ENCODE data around the gene KBTBD12.

KBTBD12 gene

GRCh38 chr3:127953091-127954035 lies 38.3 kb downstream of the KBTBD12 start:
- no peak for DNase-seq (ENCODE audit: low spot score)

DNA sequence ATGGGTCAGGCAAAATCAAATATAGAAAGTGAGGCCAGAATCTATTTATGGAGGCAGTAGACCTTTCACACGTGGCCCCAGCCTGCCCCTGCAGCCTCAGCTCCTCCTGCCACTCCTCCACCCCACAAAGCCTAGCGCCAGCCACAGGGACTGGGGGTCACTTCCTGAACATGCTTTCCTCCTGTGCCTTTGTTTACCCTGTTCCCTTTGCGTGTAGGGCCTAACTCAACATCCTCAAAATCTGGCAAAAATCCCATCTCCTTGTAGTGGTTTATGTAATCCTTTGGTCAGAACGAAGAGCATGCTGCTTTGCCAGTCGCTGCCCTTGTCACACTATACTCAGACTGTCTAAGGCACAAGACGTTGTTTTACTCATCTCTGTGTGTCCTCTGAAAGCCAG lies 39.6 kb downstream of the KBTBD12 start:
- DNase-seq (ENCODE audit: low spot score) = peak; percentile 50

DNA sequence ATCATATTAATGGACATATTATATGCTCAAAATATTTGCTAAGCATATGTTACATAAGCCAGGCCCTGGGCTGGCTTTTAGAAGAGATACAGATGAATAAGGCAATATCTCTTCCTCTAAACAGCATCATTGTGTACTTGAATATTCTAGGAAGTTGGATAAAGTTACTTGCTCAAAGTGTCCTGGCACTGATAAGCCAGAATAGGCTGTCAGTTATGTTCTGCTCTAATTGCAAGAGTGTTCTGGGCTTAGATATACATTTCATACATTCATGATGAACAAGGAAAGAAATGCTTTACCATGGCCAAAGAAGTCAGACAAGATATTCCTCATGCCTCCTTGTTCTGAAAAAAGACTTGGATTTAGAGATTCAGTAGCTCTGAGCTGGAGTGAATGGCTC lies 40.7 kb downstream of the KBTBD12 start:
- no peak for DNase-seq (ENCODE audit: low spot score)

DNA sequence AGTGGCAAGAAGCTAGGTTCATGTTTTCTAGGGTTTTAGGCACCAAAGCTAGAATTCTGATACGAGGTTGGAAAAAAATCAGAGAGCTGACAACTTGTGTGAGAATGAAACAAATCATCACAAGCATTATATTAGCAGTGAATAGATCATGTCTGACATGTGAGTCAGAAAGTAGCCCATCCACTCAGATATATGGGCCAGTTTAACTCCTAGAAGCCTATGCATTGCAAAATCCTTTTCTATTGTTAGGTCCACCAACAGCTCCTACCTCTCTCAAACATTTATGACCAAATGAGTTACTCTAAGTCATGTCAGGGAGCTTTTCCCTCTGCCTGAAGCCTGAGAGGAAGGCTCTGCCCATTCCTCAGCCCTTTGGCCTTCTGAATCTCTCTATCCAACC lies 44.0 kb downstream of the KBTBD12 start:
- DNase-seq (ENCODE audit: low spot score) = no peak

GRCh38 chr3:127959873-127960272 lies 44.8 kb downstream of the KBTBD12 start:
- no peak for DNase-seq (ENCODE audit: low spot score)

DNA sequence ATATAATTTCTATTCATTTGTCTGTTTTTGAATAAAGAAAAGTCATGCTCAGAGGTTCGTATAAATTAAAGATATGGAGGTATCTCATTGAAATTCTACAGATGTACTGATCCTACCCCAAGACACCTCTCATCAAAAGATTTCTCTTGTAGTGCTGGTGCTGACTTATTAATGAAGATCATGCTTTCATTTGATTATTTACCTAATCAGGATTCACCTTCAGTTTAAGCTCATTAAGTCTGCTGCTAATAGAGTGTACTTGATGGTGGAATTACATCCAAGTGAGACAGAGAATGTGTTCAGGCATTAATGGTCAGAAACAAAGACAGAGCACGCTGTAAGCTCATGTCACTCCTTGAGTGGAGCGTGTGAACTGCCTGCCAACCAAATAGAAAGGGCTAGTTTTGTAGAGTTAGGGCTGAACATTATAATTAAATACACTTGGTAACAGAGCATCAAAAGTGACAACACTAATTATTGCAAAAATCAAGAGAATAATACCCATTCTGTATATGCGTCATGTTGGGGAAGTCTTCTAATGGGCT lies 45.5 kb downstream of the KBTBD12 start:
- DNase-seq (ENCODE audit: low spot score) = no peak

DNA sequence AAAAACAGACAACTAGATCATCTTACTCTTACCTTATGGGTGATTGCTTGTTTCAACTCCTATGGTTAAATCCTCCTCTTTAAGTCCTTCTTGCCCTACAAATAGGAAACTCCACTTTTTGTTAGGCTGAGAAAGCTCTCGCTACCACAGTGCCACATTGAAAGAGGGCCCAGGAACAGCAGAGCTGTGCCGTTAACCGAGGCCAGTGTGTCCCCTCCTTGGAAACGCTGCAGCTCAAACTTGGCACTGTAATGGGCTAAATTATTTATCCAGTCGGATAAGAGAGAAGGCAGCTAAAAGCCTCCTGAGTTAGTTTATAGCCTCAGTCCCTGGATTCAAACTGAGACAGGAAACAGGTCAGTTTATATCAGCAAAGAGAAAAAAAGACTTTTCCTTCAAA lies 46.1 kb downstream of the KBTBD12 start:
- DNase-seq (ENCODE audit: low spot score) = no peak

GRCh38 chr3:127961963-127962362 lies 46.9 kb downstream of the KBTBD12 start:
- DNase-seq (ENCODE audit: low spot score) = no peak

DNA sequence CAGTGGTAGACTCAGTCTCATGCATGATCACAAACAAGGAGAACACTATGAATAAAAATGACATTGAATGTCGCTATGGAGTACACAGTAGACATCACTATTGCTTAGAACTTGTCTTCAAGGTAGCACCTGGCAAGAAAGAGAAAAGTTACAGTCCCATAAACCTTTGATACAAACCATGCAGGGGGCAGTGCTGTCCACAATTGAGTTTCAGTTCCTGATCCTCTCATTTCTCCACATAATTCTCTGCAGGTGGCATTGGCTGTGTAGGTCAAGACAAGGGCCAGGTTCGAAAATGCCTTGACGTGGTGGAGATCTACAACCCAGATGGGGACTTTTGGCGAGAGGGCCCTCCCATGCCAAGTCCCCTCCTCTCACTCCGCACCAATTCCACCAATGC lies 47.9 kb downstream of the KBTBD12 start:
- DNase-seq (ENCODE audit: low spot score) = no peak

GRCh38 chr3:127964053-127964452 lies 49.0 kb downstream of the KBTBD12 start:
- DNase-seq (ENCODE audit: low spot score) = no peak

- no peak for DNase-seq (ENCODE audit: low spot score)
These were observed 49.8 kb downstream of the KBTBD12 start for GRCh38 chr3:127964816-127965215.

- DNase-seq (ENCODE audit: low spot score) = no peak
These were observed 52.3 kb downstream of the KBTBD12 start for GRCh38 chr3:127967316-127967715.

GRCh38 chr3:127970966-127971592 lies 56.0 kb downstream of the KBTBD12 start:
- DNase-seq (ENCODE audit: low spot score) = peak; percentile 55

- no peak for DNase-seq (ENCODE audit: low spot score)
These were observed 59.2 kb downstream of the KBTBD12 start for GRCh38 chr3:127974226-127974625.

DNA sequence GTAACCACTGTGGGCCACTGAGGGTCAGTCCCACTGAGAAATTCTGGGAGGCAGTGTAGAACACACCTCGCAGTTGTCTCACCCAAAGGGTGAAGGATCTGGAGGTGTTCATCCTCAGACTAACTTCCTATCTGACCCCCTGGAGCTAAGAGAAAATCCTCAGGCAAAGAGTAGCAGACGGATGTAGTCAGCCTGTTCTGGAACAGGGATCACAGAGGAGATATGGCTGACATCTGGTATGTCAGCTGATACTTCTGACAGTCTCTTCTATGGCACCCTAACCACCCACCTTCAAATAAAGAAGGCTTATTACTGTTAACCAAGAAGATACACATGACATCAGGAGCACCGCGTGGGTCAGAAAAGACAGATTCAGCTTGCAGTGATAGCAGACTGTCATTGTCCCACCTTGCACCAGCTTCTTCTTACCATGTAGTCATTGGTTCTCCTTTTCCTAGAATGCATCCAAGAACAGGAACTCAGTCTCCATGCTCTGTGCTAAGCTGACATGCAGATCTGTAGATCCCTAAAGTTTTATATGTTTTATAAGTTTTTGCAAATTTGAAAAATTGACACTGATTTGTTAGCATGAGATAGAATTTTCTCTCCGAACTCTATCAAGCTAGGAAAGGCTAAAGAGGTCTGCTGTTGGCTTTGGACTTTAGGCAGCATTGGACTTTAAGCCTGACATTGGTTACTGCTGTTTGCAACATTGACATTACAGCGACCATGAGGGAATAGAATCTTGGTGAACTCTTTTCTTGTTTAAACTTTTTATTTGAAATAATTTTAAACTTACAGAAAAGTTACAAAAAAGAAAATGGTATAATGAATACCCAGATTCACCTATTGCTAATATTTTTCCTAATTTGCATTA lies 60.4 kb downstream of the KBTBD12 start:
- DNase-seq (ENCODE audit: low spot score) = no peak

DNA sequence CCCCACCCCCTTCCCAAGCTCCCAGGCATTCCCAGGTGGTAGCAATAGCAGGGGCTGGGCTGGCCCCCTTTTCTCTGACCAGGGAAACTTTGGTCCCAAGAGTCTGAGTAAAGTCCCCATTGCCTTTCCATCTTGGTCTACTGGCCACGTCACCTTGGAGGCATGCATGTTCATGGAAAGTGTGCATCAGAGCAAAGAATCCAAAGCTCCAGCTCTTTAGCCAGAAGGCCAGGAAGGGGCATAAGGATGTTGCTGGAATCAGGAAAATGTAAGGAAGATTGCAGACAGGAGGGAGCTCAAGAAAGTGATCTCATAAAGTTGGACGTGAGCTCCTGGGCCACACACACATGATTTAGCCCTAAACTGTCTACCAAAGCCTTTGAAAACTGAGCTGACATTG lies 63.6 kb downstream of the KBTBD12 start:
- DNase-seq (ENCODE audit: low spot score) = no peak

DNA sequence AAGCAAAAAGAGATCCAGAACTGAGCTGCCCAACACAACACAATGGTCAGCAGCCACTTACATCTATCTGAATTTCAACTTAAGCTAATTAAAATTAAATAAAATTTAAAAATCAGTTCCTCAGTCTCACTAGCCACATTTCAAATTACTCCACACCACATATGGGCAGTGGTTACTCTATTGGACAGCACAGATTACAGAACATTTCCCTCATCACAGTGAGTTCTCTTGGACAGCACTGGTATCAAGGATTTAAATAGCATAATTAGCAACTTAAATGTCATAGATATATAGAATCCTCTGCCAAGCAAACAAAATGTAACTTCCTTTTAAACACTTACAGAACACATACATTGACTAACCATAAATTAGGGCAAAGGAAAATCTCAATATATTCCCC lies 64.4 kb downstream of the KBTBD12 start:
- DNase-seq (ENCODE audit: low spot score) = no peak

DNA sequence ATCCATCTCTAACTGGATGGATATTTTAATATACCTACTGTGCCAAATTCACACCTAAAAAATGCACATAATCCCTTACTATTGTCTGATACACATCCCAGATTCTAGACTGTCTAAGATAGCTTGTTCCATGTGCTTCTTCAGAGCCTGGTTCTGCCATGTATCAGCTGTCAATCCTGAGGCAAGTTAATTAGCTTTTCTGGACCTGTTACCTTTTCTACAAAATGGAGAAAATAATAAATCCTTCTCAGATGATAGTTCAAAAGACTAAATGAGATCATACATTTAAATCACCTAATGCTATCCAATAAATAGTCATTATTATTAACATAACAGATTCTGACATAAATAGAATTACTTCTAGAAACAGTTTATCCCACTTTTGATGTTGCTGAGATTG lies 66.1 kb downstream of the KBTBD12 start:
- no peak for DNase-seq (ENCODE audit: low spot score)

DNA sequence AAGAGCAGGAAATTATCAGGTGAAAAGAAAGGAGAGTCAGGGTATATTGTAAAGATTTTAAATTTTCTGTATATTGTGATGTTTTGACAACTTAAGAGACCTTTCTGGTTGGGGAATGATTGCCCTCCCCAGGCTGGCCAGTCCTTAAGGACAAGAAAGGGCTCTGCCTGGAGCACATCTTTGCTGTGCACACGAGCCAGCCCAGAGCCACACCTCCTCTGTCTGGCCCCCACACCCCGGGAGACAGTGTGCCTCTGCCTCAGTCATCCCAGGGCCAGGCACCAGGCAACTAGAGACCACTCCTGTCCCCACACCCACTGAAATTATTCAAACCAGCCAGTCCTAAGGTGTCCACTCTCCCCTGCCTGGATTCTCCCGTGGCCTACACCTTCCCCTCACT lies 67.1 kb downstream of the KBTBD12 start:
- DNase-seq (ENCODE audit: low spot score) = no peak

- no peak for DNase-seq (ENCODE audit: low spot score)
These were observed 69.4 kb downstream of the KBTBD12 start for GRCh38 chr3:127984241-127984975.

DNA sequence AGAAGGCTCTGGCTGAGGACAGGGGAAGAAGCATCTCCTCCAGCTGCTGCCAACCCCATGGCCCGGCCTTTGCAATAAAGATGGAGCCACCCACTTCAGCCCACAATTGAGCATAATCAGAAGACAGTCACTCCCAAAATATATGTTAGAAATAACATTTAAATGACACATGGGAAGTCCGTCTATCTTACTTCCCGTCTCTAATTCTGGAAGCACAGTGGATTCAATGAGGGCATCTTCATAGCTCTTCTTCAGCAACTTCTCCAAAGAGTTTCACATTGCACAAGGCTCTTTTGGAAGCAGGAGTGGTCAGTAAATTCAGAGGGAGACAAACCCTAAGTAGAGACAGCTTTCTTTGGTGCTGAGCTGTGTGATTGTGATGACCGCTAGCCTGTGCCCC lies 70.2 kb downstream of the KBTBD12 start:
- no peak for DNase-seq (ENCODE audit: low spot score)
